Mucosa of stomach (tissue), 1 donor: Measurements from ENCODE around the gene HID1.
"Not testable (repeated sequence)": the region's sequence is repeated elsewhere in the genome, so short reads cannot be mapped to it uniquely, and the experiment has no call there.

Experiments
- H3K27me3 ChIP-seq: one replicate; pipeline ENCODE4 v1.7.0; 2013; ENCODE audit warnings: mild to moderate bottlenecking, low read length; ENCODE audit not compliant: control insufficient read depth, insufficient read depth
- H3K36me3 ChIP-seq: one replicate; pipeline ENCODE4 v1.7.0; 2013; ENCODE audit warnings: low read length; ENCODE audit not compliant: control insufficient read depth, insufficient read depth
- H3K4me1 ChIP-seq: one replicate; pipeline ENCODE4 v1.7.0; 2013; ENCODE audit warnings: mild to moderate bottlenecking, low read length; ENCODE audit not compliant: control insufficient read depth, insufficient read depth
- H3K4me3 ChIP-seq: one replicate; pipeline ENCODE4 v1.7.0; 2013; ENCODE audit warnings: low read length
- H3K9ac ChIP-seq: one replicate; pipeline ENCODE4 v1.7.0; 2013; ENCODE audit warnings: mild to moderate bottlenecking, low read length, moderate library complexity
- H3K9me3 ChIP-seq: one replicate; pipeline ENCODE4 v1.7.0; 2013; ENCODE audit warnings: mild to moderate bottlenecking, low read length, moderate library complexity; ENCODE audit not compliant: control insufficient read depth
- donor health status: Pancreatic carcinoma.

The HID1 gene

GRCh38 chr17:74907012-74907411 is 65.5 kb downstream of the HID1 start:
- peaks cover 2% of the 10 kb centered on the region for H3K4me1 ChIP-seq
- peaks cover 37% of the 10 kb centered on the region for H3K27me3 ChIP-seq
- H3K4me3 ChIP-seq, result no peak overlapping the region
- H3K9ac ChIP-seq, result no peak overlapping the region
- no peaks in the 10 kb centered on the region for H3K9me3 ChIP-seq
- no peaks in the 10 kb centered on the region for H3K36me3 ChIP-seq

DNA sequence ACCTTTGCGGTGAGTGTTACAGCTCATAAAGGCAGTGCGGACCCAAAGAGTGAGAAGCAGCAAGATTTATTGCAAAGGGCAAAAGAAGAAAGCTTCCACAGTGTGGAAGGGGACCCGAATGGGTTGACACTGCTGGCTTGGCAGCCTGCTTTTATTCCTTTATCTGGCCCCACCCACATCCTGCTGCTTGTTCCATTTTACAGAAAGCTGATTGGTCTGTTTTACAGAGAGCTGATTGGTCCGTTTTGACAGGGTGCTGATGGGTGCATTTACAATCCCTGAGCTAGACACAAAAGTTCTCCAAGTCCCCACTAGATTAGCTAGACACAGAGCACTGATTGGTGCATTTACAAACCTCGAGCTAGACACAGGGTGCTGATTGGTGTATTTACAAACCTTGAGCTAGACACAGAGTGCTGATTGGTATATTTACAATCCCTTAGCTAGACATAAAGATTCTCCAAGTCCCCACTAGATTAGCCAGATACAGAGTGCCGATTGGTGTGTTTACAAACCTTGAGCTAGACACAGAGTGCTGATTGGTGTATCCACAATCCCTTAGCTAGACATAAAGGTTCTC is 66.3 kb downstream of the HID1 start:
- H3K9ac ChIP-seq, H3K36me3 ChIP-seq: not testable (repeated sequence)
- H3K27me3 ChIP-seq, result peaks cover 42% of the 10 kb centered on the region

GRCh38 chr17:74904687-74905409 is 67.7 kb downstream of the HID1 start:
- H3K36me3 ChIP-seq, result no peaks in the 10 kb centered on the region
- H3K9me3 ChIP-seq, result no peaks in the 10 kb centered on the region
- peaks cover 54% of the 10 kb centered on the region for H3K27me3 ChIP-seq

More for the DNA sequence above, 66.3 kb downstream of the HID1 start:
- H3K4me3 ChIP-seq, H3K9me3 ChIP-seq, H3K4me1 ChIP-seq: not testable (repeated sequence)

DNA sequence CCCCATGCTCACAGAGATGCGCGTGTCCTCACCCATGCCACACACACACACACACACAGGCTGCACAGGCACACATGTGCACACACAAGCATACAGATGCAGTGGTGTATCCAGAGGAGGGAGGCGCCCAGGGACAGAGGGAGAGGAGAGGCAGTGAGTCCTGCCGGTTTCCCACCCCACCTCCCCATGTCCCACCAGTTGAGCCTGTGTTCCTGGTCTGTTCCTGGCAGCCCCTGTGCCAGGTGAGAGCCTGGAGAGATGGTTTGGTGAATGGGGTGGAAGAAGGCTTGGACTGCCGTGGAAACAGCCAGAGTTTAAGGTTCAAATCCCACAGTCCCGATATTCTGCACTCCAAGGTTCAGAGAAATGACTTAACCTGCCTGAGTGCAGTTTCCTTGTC is 68.9 kb downstream of the HID1 start:
- Histone ChIP-seq H3K36me3 (no peaks in the 10 kb centered on the region), H3K9me3 (no peaks in the 10 kb centered on the region), H3K4me3 (no peak overlapping the region), H3K27me3 (peaks cover 54% of the 10 kb centered on the region), H3K4me1 (peaks cover 4% of the 10 kb centered on the region), H3K9ac (no peak overlapping the region)

More at GRCh38 chr17:74904687-74905409, 67.7 kb downstream of the HID1 start:
- H3K4me3 ChIP-seq, result no peak overlapping the region
- peaks cover 4% of the 10 kb centered on the region for H3K4me1 ChIP-seq
- H3K9ac ChIP-seq, result no peak overlapping the region

DNA sequence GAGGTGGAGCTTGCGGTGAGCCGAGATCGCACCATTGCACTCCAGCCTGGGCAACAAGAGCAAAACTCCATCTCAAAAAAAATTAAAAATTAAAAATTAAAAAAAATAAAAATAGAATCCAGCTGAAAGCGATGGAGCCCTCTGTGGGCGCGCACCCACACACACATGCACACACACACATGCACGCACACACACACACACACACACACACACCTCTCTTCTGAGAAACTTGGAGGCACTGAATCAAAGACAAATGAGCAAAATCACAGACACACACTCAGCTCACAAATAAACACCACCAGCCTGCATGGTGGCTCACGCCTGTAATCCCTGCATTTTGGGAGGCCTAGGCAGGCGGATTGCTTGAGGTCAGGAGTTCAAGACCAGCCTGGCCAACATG is 69.5 kb downstream of the HID1 start:
- peaks cover 4% of the 10 kb centered on the region for H3K4me1 ChIP-seq
- H3K27me3 ChIP-seq, result peaks cover 58% of the 10 kb centered on the region
- no peak overlapping the region for H3K9ac ChIP-seq
- H3K36me3 ChIP-seq, result no peaks in the 10 kb centered on the region
- no peaks in the 10 kb centered on the region for H3K9me3 ChIP-seq
- no peak overlapping the region for H3K4me3 ChIP-seq

DNA sequence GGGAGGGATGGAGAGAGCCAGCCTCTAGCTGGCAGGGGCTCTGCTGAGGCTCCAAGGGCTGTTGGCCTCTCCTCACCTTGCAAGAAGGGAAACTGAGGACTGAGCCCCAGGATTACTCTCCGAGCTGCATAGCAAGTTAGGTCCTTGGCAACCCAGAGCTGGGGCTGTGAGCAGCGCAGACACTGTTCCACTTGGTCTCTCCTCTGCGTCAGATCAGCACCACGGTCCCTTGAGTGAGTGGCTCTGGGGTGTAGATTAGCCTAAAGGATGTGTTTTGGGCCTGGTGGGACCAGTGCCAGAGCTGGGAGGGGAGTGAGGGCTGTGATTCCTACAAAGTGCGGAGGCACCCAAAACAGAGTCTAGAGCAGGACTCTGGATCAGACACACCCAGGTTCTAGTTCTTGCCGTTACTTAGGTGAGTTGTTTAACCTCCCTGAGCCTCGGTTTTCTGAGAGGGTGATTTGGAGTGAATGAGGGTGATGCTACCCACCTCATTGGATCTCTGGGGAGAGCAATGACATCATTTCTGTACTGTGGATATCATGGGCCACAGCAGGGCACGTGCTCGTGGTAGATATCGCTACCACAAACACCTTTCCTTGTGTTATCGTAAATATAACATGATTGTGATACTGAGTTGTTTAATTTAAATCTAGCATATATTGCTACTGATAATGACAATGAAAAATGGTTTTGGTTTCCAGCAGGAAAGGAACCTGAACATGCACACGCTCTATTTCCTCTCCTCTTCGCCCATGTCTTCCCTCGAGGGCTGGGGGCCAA is 71.0 kb downstream of the HID1 start:
- Histone ChIP-seq H3K4me3 (no peak overlapping the region), H3K27me3 (peaks cover 61% of the 10 kb centered on the region), H3K9ac (no peak overlapping the region)

More for the DNA sequence above, 71.0 kb downstream of the HID1 start:
- Histone ChIP-seq H3K9me3 (no peaks in the 10 kb centered on the region), H3K4me1 (peaks cover 4% of the 10 kb centered on the region), H3K36me3 (no peaks in the 10 kb centered on the region)
